ENCODE data around the gene NRIP1.

Gene NRIP1

DNA sequence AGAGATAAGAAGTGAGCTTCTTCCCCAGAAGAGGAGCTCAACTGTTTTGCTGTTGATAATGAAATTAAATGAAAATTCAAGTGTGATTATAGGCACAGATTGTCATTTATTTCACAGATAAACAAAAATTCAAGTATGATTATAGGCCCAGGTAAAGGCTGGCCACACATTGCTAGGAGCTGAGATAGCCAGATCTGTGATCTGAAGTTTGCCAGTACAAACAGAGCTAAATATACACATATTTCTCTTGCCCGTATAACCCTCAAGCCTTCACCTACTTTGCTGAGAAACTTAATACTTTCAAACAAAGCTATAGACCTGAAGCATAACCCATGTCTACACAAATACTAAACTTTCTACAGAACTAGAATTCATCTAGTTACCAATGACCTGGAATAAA is 31.3 kb upstream of the NRIP1 start:
- POLR2A ChIA-PET, result no interaction called here
- CTCF ChIA-PET, result interaction anchor here (0.8 kb wide), 4 partner anchors 11 to 30 kb away, joined by 3 read pairs; no protein-coding TSS in a partner anchor

DNA sequence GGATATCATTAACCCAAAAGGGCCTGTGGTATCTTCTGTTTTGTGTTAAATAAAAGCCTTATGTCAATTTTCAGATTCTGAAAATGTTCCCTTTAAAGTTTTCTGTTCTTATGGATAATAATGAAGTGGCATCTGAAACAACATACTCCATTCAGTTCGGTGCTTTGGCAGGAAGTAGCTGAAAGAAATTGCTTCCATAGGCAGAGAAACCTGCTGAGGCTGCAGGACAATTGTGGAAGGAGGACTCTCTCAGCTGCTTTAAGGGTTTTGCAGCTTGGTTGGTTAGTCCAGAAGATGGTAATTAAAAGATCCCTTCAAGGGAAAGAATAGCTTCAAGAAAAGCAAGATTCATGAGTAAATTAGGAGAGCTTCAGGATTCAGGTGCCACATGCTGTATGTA is 30.5 kb upstream of the NRIP1 start:
- 14% methylated on average over 1 of the region's 1 CpG for WGBS (ENCODE audit: insufficient coverage)
- CTCF ChIA-PET, result interaction anchor here (0.8 to 1.1 kb wide), 3 partner anchors 10 to 30 kb away, joined by 3 read pairs; no protein-coding TSS in a partner anchor
- POLR2A ChIA-PET, result no interaction called here
- no peak overlapping the region for H3K4me3 ChIP-seq (ENCODE audit: control insufficient read depth in 1 of 7, extremely low read depth in 1 of 7, insufficient read depth in 4 of 7, low read depth in 2 of 7, low read length in 6 of 7)
- H3K27me3 ChIP-seq (replicated peaks in 2 of 5; ENCODE audit: control insufficient read depth in 4 of 5, insufficient read depth in 5 of 5, low read length in 4 of 5), result no peaks in the 10 kb centered on the region
- no peak overlapping the region for H3K27ac ChIP-seq (ENCODE audit: insufficient read depth in 1 of 2, low read depth in 1 of 2, low read length in 2 of 2, poor library complexity in 1 of 2, severe bottlenecking in 2 of 2)
- H3K9me3 ChIP-seq (ENCODE audit: control extremely low read depth in 1 of 5, control insufficient read depth in 4 of 5, insufficient read depth in 2 of 5, low read depth in 1 of 5, low read length in 4 of 5), result no peaks in the 10 kb centered on the region
- peaks cover 0 to 4% (median 2%) of the 10 kb centered on the region in 4 experiments for H3K4me1 ChIP-seq (ENCODE audit: control extremely low read depth in 1 of 4, control insufficient read depth in 4 of 4, insufficient read depth in 4 of 4, low read length in 3 of 4)
- DNase-seq, result no peak
- H3K36me3 ChIP-seq (ENCODE audit: control insufficient read depth in 4 of 4, insufficient read depth in 4 of 4, low read length in 3 of 4), result no peaks in the 10 kb centered on the region

More for the DNA sequence above, 31.3 kb upstream of the NRIP1 start:
- no peak for DNase-seq
- 78% methylated on average over 1 of the region's 1 CpG for WGBS (ENCODE audit: insufficient coverage)
- Histone ChIP-seq H3K9me3 (ENCODE audit: control extremely low read depth in 1 of 5, control insufficient read depth in 4 of 5, insufficient read depth in 2 of 5, low read depth in 1 of 5, low read length in 4 of 5) (no peaks in the 10 kb centered on the region), H3K36me3 (ENCODE audit: control insufficient read depth in 4 of 4, insufficient read depth in 4 of 4, low read length in 3 of 4) (no peaks in the 10 kb centered on the region), H3K27ac (ENCODE audit: insufficient read depth in 1 of 2, low read depth in 1 of 2, low read length in 2 of 2, poor library complexity in 1 of 2, severe bottlenecking in 2 of 2) (no peak overlapping the region), H3K27me3 (replicated peaks in 2 of 5; ENCODE audit: control insufficient read depth in 4 of 5, insufficient read depth in 5 of 5, low read length in 4 of 5) (no peaks in the 10 kb centered on the region), H3K4me1 (ENCODE audit: control extremely low read depth in 1 of 4, control insufficient read depth in 4 of 4, insufficient read depth in 4 of 4, low read length in 3 of 4) (peaks cover 0 to 4% (median 2%) of the 10 kb centered on the region in 4 experiments), H3K4me3 (ENCODE audit: control insufficient read depth in 1 of 7, extremely low read depth in 1 of 7, insufficient read depth in 4 of 7, low read depth in 2 of 7, low read length in 6 of 7) (no peak overlapping the region)

DNA sequence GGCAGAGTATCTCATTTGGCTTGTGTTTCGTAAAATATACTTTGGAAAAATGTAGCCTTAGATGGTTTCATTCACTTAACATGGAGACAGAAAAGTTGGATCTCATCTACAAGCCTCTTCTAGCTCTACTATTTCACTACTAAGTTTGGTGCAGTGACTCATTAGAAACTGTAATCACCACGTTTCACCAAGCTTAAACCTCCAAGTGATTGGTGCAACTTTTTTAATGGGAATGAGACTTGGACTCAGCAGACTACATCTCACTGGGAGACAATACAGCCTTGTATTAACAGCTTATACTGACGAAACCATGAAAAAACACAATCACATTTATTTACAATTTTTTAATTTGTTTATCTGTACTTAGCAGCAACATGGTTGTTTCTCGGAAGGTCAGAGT is 29.9 kb upstream of the NRIP1 start:
- Histone ChIP-seq H3K9me3 (ENCODE audit: control extremely low read depth in 1 of 5, control insufficient read depth in 4 of 5, insufficient read depth in 2 of 5, low read depth in 1 of 5, low read length in 4 of 5) (no peaks in the 10 kb centered on the region), H3K4me1 (ENCODE audit: control extremely low read depth in 1 of 4, control insufficient read depth in 4 of 4, insufficient read depth in 4 of 4, low read length in 3 of 4) (peaks cover 0 to 4% (median 2%) of the 10 kb centered on the region in 4 experiments), H3K27me3 (replicated peaks in 2 of 5; ENCODE audit: control insufficient read depth in 4 of 5, insufficient read depth in 5 of 5, low read length in 4 of 5) (no peaks in the 10 kb centered on the region), H3K4me3 (ENCODE audit: control insufficient read depth in 1 of 7, extremely low read depth in 1 of 7, insufficient read depth in 4 of 7, low read depth in 2 of 7, low read length in 6 of 7) (no peak overlapping the region), H3K27ac (ENCODE audit: insufficient read depth in 1 of 2, low read depth in 1 of 2, low read length in 2 of 2, poor library complexity in 1 of 2, severe bottlenecking in 2 of 2) (no peak overlapping the region), H3K36me3 (ENCODE audit: control insufficient read depth in 4 of 4, insufficient read depth in 4 of 4, low read length in 3 of 4) (no peaks in the 10 kb centered on the region)
- 100% methylated on average over 1 of the region's 4 CpGs for WGBS (ENCODE audit: insufficient coverage)
- POLR2A ChIA-PET, result no interaction called here
- DNase-seq, result no peak
- CTCF ChIA-PET, result interaction anchor here (0.8 to 1.1 kb wide), 2 partner anchors 10 to 29 kb away, joined by 3 read pairs; no protein-coding TSS in a partner anchor

DNA sequence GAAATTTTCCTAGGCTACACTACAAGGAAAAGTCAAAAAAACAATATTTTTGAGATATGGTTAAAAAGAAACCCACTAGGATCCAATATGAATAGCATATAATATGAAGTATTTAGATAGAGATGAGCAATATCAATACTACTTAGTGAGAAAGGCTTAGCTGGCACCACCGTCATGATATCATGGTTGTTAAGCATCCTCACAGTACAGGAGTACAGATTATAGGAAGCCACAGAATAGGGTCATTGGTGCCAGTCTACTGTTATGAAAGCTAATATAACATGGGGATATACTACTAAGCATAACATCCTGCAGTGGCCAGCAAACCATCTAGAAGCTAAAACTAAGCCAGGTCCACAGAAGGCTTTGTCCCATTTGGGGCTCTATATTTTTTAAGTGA is 28.4 kb upstream of the NRIP1 start:
- no peak for DNase-seq
- H3K27ac ChIP-seq (ENCODE audit: insufficient read depth in 1 of 2, low read depth in 1 of 2, low read length in 2 of 2, poor library complexity in 1 of 2, severe bottlenecking in 2 of 2), result no peak overlapping the region
- ChIA-PET POLR2A (no interaction called here), CTCF (interaction anchor here (1.0 kb wide), 1 partner anchor 16 kb away, joined by 3 read pairs; no protein-coding TSS in a partner anchor)
- no peak overlapping the region for H3K4me3 ChIP-seq (ENCODE audit: control insufficient read depth in 1 of 7, extremely low read depth in 1 of 7, insufficient read depth in 4 of 7, low read depth in 2 of 7, low read length in 6 of 7)
- H3K9me3 ChIP-seq (ENCODE audit: control extremely low read depth in 1 of 5, control insufficient read depth in 4 of 5, insufficient read depth in 2 of 5, low read depth in 1 of 5, low read length in 4 of 5), result no peaks in the 10 kb centered on the region
- H3K36me3 ChIP-seq (ENCODE audit: control insufficient read depth in 4 of 4, insufficient read depth in 4 of 4, low read length in 3 of 4), result no peaks in the 10 kb centered on the region
- no peaks in the 10 kb centered on the region for H3K27me3 ChIP-seq (replicated peaks in 2 of 5; ENCODE audit: control insufficient read depth in 4 of 5, insufficient read depth in 5 of 5, low read length in 4 of 5)
- H3K4me1 ChIP-seq (ENCODE audit: control extremely low read depth in 1 of 4, control insufficient read depth in 4 of 4, insufficient read depth in 4 of 4, low read length in 3 of 4), result peaks cover 0 to 4% (median 2%) of the 10 kb centered on the region in 4 experiments
- no CpG with 5 or more reads among the region's 1 CpG for WGBS (ENCODE audit: insufficient coverage)

DNA sequence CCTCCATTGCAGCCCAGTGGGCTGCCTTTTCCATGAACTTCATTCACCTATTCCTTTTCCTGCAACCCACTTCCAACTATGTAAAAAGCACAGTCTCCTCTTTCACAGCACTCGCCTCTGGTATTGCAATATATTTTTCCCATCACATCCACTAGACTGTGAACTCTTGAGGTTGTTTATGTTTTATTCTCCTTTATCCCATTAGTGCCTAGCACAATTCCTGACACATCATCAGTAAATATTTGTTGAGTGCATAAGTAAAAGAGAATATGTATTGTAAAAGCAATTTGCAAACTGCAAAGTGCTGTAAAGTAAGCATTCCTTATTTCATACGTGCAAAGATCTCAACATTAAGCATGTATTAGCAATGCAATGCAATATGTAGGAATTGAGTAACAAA is 27.9 kb upstream of the NRIP1 start:
- no peaks in the 10 kb centered on the region for H3K27me3 ChIP-seq (replicated peaks in 2 of 5; ENCODE audit: control insufficient read depth in 4 of 5, insufficient read depth in 5 of 5, low read length in 4 of 5)
- no CpG with 5 or more reads among the region's 2 CpGs for WGBS (ENCODE audit: insufficient coverage)
- no peak overlapping the region for H3K27ac ChIP-seq (ENCODE audit: insufficient read depth in 1 of 2, low read depth in 1 of 2, low read length in 2 of 2, poor library complexity in 1 of 2, severe bottlenecking in 2 of 2)
- CTCF ChIA-PET, result no interaction called here
- H3K4me3 ChIP-seq (ENCODE audit: control insufficient read depth in 1 of 7, extremely low read depth in 1 of 7, insufficient read depth in 4 of 7, low read depth in 2 of 7, low read length in 6 of 7), result no peak overlapping the region
- peaks cover 0 to 4% (median 2%) of the 10 kb centered on the region in 4 experiments for H3K4me1 ChIP-seq (ENCODE audit: control extremely low read depth in 1 of 4, control insufficient read depth in 4 of 4, insufficient read depth in 4 of 4, low read length in 3 of 4)
- no peak for DNase-seq
- POLR2A ChIA-PET, result no interaction called here
- H3K9me3 ChIP-seq (ENCODE audit: control extremely low read depth in 1 of 5, control insufficient read depth in 4 of 5, insufficient read depth in 2 of 5, low read depth in 1 of 5, low read length in 4 of 5), result no peaks in the 10 kb centered on the region
- H3K36me3 ChIP-seq (ENCODE audit: control insufficient read depth in 4 of 4, insufficient read depth in 4 of 4, low read length in 3 of 4), result no peaks in the 10 kb centered on the region

DNA sequence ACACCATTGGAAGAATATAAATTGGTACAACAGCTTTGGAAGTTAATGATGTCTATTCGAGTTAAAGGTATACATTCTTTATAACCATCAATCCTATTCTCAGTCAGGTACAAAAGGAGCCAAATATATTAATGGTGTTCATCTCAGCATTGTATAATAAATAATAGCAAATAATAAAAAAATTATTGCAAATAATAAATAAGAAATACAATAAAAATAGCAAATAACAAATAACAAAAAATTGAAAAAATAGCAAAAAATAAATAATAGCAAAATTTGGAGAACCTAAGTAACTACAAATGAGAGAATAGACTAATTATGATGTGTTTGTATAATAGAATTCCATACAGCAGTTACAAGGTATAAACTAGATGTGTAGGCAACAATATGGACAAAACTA is 25.6 kb upstream of the NRIP1 start:
- Histone ChIP-seq H3K27ac (ENCODE audit: insufficient read depth in 1 of 2, low read depth in 1 of 2, low read length in 2 of 2, poor library complexity in 1 of 2, severe bottlenecking in 2 of 2) (no peak overlapping the region), H3K9me3 (ENCODE audit: control extremely low read depth in 1 of 5, control insufficient read depth in 4 of 5, insufficient read depth in 2 of 5, low read depth in 1 of 5, low read length in 4 of 5) (no peaks in the 10 kb centered on the region), H3K4me3 (ENCODE audit: control insufficient read depth in 1 of 7, extremely low read depth in 1 of 7, insufficient read depth in 4 of 7, low read depth in 2 of 7, low read length in 6 of 7) (no peak overlapping the region), H3K36me3 (ENCODE audit: control insufficient read depth in 4 of 4, insufficient read depth in 4 of 4, low read length in 3 of 4) (no peaks in the 10 kb centered on the region), H3K27me3 (replicated peaks in 2 of 5; ENCODE audit: control insufficient read depth in 4 of 5, insufficient read depth in 5 of 5, low read length in 4 of 5) (no peaks in the 10 kb centered on the region), H3K4me1 (ENCODE audit: control extremely low read depth in 1 of 4, control insufficient read depth in 4 of 4, insufficient read depth in 4 of 4, low read length in 3 of 4) (peaks cover 0 to 1% (median 0%) of the 10 kb centered on the region in 4 experiments)
- no CpG with 5 or more reads among the region's 1 CpG for WGBS (ENCODE audit: insufficient coverage)
- ChIA-PET POLR2A (no interaction called here), CTCF (no interaction called here)
- DNase-seq, result no peak

DNA sequence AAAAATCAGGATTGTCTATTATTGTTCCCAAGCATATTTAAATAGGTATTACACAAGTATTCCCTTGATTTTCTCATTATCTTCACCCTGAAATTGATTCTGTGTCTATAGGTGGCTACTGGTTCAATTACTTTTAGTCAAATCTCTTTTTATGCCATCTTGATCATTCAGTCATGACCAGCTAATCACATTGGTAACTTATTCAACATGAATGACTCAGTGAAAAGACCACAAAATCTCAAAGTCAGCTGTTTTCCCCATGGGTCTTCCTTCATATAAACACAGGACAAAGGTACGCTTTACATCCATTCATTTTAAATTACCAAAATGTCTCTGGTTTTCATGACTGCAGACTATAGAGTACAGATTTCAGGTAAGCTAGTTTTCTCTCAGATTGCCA is 23.7 kb upstream of the NRIP1 start:
- Histone ChIP-seq H3K27me3 (replicated peaks in 2 of 5; ENCODE audit: control insufficient read depth in 4 of 5, insufficient read depth in 5 of 5, low read length in 4 of 5) (no peaks in the 10 kb centered on the region), H3K4me3 (ENCODE audit: control insufficient read depth in 1 of 7, extremely low read depth in 1 of 7, insufficient read depth in 4 of 7, low read depth in 2 of 7, low read length in 6 of 7) (no peak overlapping the region), H3K27ac (ENCODE audit: insufficient read depth in 1 of 2, low read depth in 1 of 2, low read length in 2 of 2, poor library complexity in 1 of 2, severe bottlenecking in 2 of 2) (no peak overlapping the region), H3K4me1 (ENCODE audit: control extremely low read depth in 1 of 4, control insufficient read depth in 4 of 4, insufficient read depth in 4 of 4, low read length in 3 of 4) (no peaks in the 10 kb centered on the region), H3K36me3 (ENCODE audit: control insufficient read depth in 4 of 4, insufficient read depth in 4 of 4, low read length in 3 of 4) (no peaks in the 10 kb centered on the region), H3K9me3 (ENCODE audit: control extremely low read depth in 1 of 5, control insufficient read depth in 4 of 5, insufficient read depth in 2 of 5, low read depth in 1 of 5, low read length in 4 of 5) (no peaks in the 10 kb centered on the region)
- DNase-seq, result no peak
- 100% methylated on average over 1 of the region's 1 CpG for WGBS (ENCODE audit: insufficient coverage)
- ChIA-PET CTCF (no interaction called here), POLR2A (no interaction called here)
